GM23248 (cell line): Measurements from ENCODE around the gene DHX30.

ENCODE experiments used
- EZH2 ChIP-seq: fragments of 200-600 bp; sonication (generic); IDR thresholded peaks from 2 replicates; pipeline ENCODE4 v1.6.1; 2018; ENCODE audit warnings: antibody characterized with exemption, mild to moderate bottlenecking; ENCODE audit not compliant: insufficient read depth, poor library complexity, severe bottlenecking
- EZH2phosphoT487 ChIP-seq: fragments of 200-600 bp; sonication (generic); IDR thresholded peaks from 2 replicates; pipeline ENCODE4 v1.6.1; 2018; ENCODE audit warnings: antibody characterized with exemption, moderate library complexity, mild to moderate bottlenecking, low read depth; ENCODE audit not compliant: insufficient read depth

GRCh38 chr3:47899495-47900108 is 96.7 kb downstream of the DHX30 start:
- TF ChIP-seq EZH2 (no peak), EZH2phosphoT487 (no peak)
